Ishikawa (cell line): ENCODE measurements around the gene LYPD3.

Source experiments
- CEBPB ChIP-seq: IDR thresholded peaks from 2 replicates; pipeline ENCODE4 v1.6.1; 2012
- CREB1 ChIP-seq: IDR thresholded peaks from 2 replicates; pipeline ENCODE4 v1.6.1; 2012; ENCODE audit warnings: low read depth
- EP300 ChIP-seq: IDR thresholded peaks from 2 replicates; pipeline ENCODE4 v1.6.1; 2012; ENCODE audit warnings: borderline replicate concordance
- FOXM1 ChIP-seq: IDR thresholded peaks from 2 replicates; pipeline ENCODE4 v1.6.1; 2012; ENCODE audit warnings: low read depth, borderline replicate concordance
- NFIC ChIP-seq: IDR thresholded peaks from 2 replicates; pipeline ENCODE4 v1.6.1; 2012
- RAD21 ChIP-seq: IDR thresholded peaks from 2 replicates; pipeline ENCODE4 v1.6.1; 2012; ENCODE audit warnings: low read depth
- REST ChIP-seq: IDR thresholded peaks from 2 replicates; pipeline ENCODE4 v1.6.1; 2012; ENCODE audit warnings: low read depth, mild to moderate bottlenecking
- TCF12 ChIP-seq: IDR thresholded peaks from 2 replicates; pipeline ENCODE4 v1.6.1; 2012; ENCODE audit warnings: low read depth
- YY1 ChIP-seq: IDR thresholded peaks from 2 replicates; pipeline ENCODE4 v1.6.1; 2012; ENCODE audit warnings: low read depth
- TF ChIP-seq, protein P1 (sequence below): IDR thresholded peaks from 2 replicates; pipeline ENCODE4 v1.6.1; 2012

DNA sequence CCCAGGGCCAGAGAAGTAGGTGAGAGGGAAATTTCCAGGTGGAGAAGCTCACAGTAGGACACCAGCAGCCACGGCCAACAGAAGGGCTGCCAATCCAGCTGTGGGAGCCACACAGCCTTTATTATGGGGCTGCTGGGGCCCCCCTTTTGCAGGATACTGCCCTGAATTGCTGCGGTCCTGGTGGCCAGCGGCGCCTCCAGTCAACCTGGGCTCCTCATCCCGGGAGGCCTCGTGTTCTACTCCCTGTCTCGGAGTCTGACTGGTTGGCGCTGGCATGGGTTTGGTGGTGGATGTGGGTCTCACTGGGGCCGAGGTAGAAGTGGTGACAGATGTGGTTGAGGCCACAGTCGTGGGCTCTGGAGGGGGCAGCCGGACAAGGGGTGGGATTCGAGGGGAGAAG, 4.1 kb downstream of the LYPD3 start:
- TF ChIP-seq CEBPB (no peak), EP300 (no peak), YY1 (no peak), CREB1 (no peak), FOXM1 (no peak), NFIC (no peak), RAD21 (no peak), TCF12 (no peak), REST (no peak)
- TF ChIP-seq, protein P1, sequence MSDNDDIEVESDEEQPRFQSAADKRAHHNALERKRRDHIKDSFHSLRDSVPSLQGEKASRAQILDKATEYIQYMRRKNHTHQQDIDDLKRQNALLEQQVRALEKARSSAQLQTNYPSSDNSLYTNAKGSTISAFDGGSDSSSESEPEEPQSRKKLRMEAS, result no peak
